Dedifferentiated amniotic fluid mesenchymal stem cell (primary cell): ENCODE results near the gene FIP1L1.

Experiments
- DNase-seq: peaks from one replicate; pipeline ENCODE4 v3.0.0-alpha.2; 2016; ENCODE audit errors: extremely low spot score

Gene FIP1L1

GRCh38 chr4:53501561-53501960 lies 124.1 kb downstream of the FIP1L1 start:
- no peak for DNase-seq

GRCh38 chr4:53502094-53502493 lies 124.7 kb downstream of the FIP1L1 start:
- no peak for DNase-seq

GRCh38 chr4:53505947-53506346 lies 128.5 kb downstream of the FIP1L1 start:
- no peak for DNase-seq

- DNase-seq, result no peak
These were observed 129.6 kb downstream of the FIP1L1 start for GRCh38 chr4:53507058-53507457.

GRCh38 chr4:53507671-53508286 lies 130.3 kb downstream of the FIP1L1 start:
- no peak for DNase-seq

GRCh38 chr4:53508446-53508845 lies 131.0 kb downstream of the FIP1L1 start:
- peak; percentile 60 for DNase-seq

- DNase-seq, result no peak
These were observed 132.9 kb downstream of the FIP1L1 start for GRCh38 chr4:53510321-53510720.
